HepG2 (cell line): Measurements from ENCODE around the gene PDE9A. TPM values are rescaled to one million over a fixed set of nuclear protein-coding genes. Genes with fewer than 3 reads are reported as not detected.
A peak's percentile ranks its signal among the peaks of the same experiment; 100 is the strongest.

ENCODE experiments used
- AHR ChIP-seq: IDR thresholded peaks from 2 replicates; pipeline ENCODE4 v1.6.1; 2018; ENCODE audit warnings: missing genetic modification reagents, missing compliant biosample characterization
- CEBPB ChIP-seq: IDR thresholded peaks from 2 replicates; pipeline ENCODE4 v1.6.1; 2011; ENCODE audit warnings: low read depth, low read length, improper control_type of control experiment, borderline replicate concordance
- EP300 ChIP-seq, 3 experiments: sonication (generic) in 1 of 3; formaldehyde crosslinking in 1 of 3; IDR thresholded peaks; 2 replicates each; pipeline versions ENCODE4 v1.5.1 to v1.6.1; 2011 to 2020; ENCODE audit warnings: low read depth in 2 of 3, low read length in 2 of 3, borderline replicate concordance in 1 of 3, improper control_type of control experiment in 1 of 3, mild to moderate bottlenecking in 1 of 3, missing genetic modification reagents in 1 of 3, moderate library complexity in 1 of 3
- GLI4 ChIP-seq: sonication (generic); formaldehyde crosslinking; IDR thresholded peaks from 2 replicates; pipeline ENCODE4 v1.5.1; 2020; ENCODE audit warnings: missing genetic modification reagents, mild to moderate bottlenecking, moderate library complexity, borderline replicate concordance
- HDAC6 ChIP-seq: fragments of 200-600 bp; sonication (generic); IDR thresholded peaks from 2 replicates; pipeline ENCODE4 v1.7.0; 2017; ENCODE audit warnings: mild to moderate bottlenecking, antibody characterized with exemption, low read length, low read depth
- HNRNPH1 ChIP-seq: fragments of 200-400 bp; formaldehyde crosslinking; optimal IDR thresholded peaks from 2 replicates; pipeline ENCODE3; 2017; ENCODE audit warnings: mild to moderate bottlenecking, low read depth, low read length
- KDM5B ChIP-seq: sonication (generic); formaldehyde crosslinking; IDR thresholded peaks from 2 replicates; pipeline ENCODE4 v1.4.0; 2020; ENCODE audit warnings: missing genetic modification reagents, mild to moderate bottlenecking, borderline replicate concordance
- MAFG ChIP-seq: sonication (generic); formaldehyde crosslinking; IDR thresholded peaks from 2 replicates; pipeline ENCODE4 v1.5.1; 2020; ENCODE audit warnings: mild to moderate bottlenecking, missing genetic modification reagents
- MTA1 ChIP-seq: sonication (generic); formaldehyde crosslinking; IDR thresholded peaks from 2 replicates; pipeline ENCODE4 v1.4.0; 2020; ENCODE audit warnings: missing genetic modification reagents, mild to moderate bottlenecking, borderline replicate concordance
- NKX3-1 ChIP-seq: sonication (generic); formaldehyde crosslinking; IDR thresholded peaks from 2 replicates; pipeline ENCODE4 v1.5.0; 2020; ENCODE audit warnings: missing genetic modification reagents
- RARG ChIP-seq: sonication (generic); formaldehyde crosslinking; IDR thresholded peaks from 2 replicates; pipeline ENCODE4 v1.4.0; 2020; ENCODE audit warnings: low read depth, mild to moderate bottlenecking, missing genetic modification reagents
- TAF1 ChIP-seq: sonication (generic); formaldehyde crosslinking; IDR thresholded peaks from 2 replicates; pipeline ENCODE4 v1.4.0; 2020; ENCODE audit warnings: missing genetic modification reagents
- ZEB1 ChIP-seq: IDR thresholded peaks from 2 replicates; pipeline ENCODE4 v1.6.1; 2012; ENCODE audit warnings: mild to moderate bottlenecking, low read depth, inconsistent platforms; ENCODE audit not compliant: insufficient replicate concordance
- ZIK1 ChIP-seq: sonication (generic); formaldehyde crosslinking; IDR thresholded peaks from 2 replicates; pipeline ENCODE4 v1.5.0; 2020; ENCODE audit warnings: mild to moderate bottlenecking, low read depth, missing genetic modification reagents, borderline replicate concordance
- ZNF333 ChIP-seq: sonication (generic); formaldehyde crosslinking; IDR thresholded peaks from 2 replicates; pipeline ENCODE4 v1.4.0; 2020; ENCODE audit warnings: mild to moderate bottlenecking, missing genetic modification reagents, borderline replicate concordance
- ZNF432 ChIP-seq: sonication (generic); formaldehyde crosslinking; IDR thresholded peaks from 2 replicates; pipeline ENCODE4 v1.5.0; 2020; ENCODE audit warnings: missing genetic modification reagents, mild to moderate bottlenecking, borderline replicate concordance
- ZNF670 ChIP-seq: sonication (generic); formaldehyde crosslinking; IDR thresholded peaks from 2 replicates; pipeline ENCODE4 v1.8.0; 2022; ENCODE audit warnings: mild to moderate bottlenecking, missing genetic modification reagents, borderline replicate concordance
- polyA plus RNA-seq, 8 experiments: library from polyadenylated mRNA; depleted of rRNA in 3 of 8; stranded (reverse) in 7 of 8; unstranded in 1 of 8; fragments of >200 nt; fragmentation: Illumina TruSeq in 4 of 8; extraction: Trizol in 4 of 8; gene quantifications; 2 replicates each; pipeline versions ENCODE4 v1.2.1 to v1.2.3, GENCODE V29; 2011 to 2016; ENCODE audit warnings: low read depth in 4 of 8, missing spikeins in 1 of 8, mixed read lengths in 1 of 8; ENCODE audit not compliant: insufficient read depth in 1 of 8
- total RNA-seq, 5 experiments: library from RNA; depleted of rRNA; stranded (reverse); fragments of >200 nt; fragmentation: Illumina TruSeq; extraction: Trizol; gene quantifications; 2 replicates each; pipeline ENCODE4 v1.2.3, GENCODE V29; 2016; ENCODE audit warnings: low read depth in 1 of 5
- TF ChIP-seq, protein P1 (sequence below): sonication (generic); formaldehyde crosslinking; IDR thresholded peaks from 2 replicates; pipeline ENCODE4 v1.5.1; 2020; ENCODE audit warnings: missing genetic modification reagents, mild to moderate bottlenecking, borderline replicate concordance
- TF ChIP-seq, protein P2 (sequence below): sonication (generic); formaldehyde crosslinking; IDR thresholded peaks from 2 replicates; pipeline ENCODE4 v1.4.0; 2020; ENCODE audit warnings: missing genetic modification reagents, mild to moderate bottlenecking, borderline replicate concordance
- TF ChIP-seq, protein P3 (sequence below): sonication (generic); formaldehyde crosslinking; IDR thresholded peaks from 2 replicates; pipeline ENCODE4 v1.5.0; 2020; ENCODE audit warnings: mild to moderate bottlenecking, missing genetic modification reagents
- TF ChIP-seq, protein P4 (sequence below): sonication (generic); formaldehyde crosslinking; IDR thresholded peaks from 2 replicates; pipeline ENCODE4 v1.8.0; 2022; ENCODE audit warnings: missing genetic modification reagents, mild to moderate bottlenecking, inconsistent platforms, borderline replicate concordance

The PDE9A gene
- total and polyA plus RNA-seq, 2 of the 13 experiments (the other 11 are each of a cell fraction or from before 2014, with no cell fraction given), result 4.6 to 19.7 TPM

DNA sequence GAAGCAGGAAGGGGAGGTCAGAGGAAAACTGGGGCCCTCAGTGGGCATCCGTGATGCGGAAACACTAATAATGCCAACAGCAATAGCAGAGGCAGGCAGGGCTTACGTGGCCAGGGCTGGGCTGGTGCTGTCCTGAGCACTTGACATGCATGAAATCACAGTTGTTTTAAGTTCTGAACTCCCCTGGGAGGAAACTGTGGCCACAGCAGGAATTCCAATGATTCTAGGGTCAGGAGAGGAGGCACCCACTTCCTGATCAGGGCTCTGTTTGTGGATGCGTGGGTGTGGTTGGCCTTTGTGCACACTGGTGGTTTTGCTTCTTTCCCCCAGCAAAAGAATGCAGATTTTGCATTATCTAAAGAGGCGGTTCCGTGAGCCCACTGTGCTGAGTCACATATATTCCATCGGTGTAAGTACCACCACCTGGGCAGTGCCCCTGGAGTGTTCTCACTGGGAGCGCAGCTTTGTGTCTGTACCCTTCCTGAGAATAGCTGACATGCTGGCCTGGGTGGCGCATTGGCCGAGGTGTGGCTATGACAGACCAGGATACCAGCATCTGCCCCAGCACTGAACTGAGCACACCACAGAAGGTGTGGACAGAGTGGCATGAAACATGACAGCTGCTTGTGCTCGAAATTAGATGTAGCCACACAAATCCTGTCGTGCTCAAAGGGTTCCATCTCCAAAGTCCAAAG is 71.0 kb downstream of the PDE9A start (continued):
- TF ChIP-seq RARG (no peak), AHR (CRISPR knock-in tag) (no peak), NKX3-1 (CRISPR knock-in tag) (no peak), HDAC6 (no peak), KDM5B (CRISPR knock-in tag) (no peak), TAF1 (CRISPR knock-in tag) (no peak), MTA1 (CRISPR knock-in tag) (0 out of 2 replicates have a peak, but pooled peaks have one; percentile 13), CEBPB (no peak), ZNF432 (CRISPR knock-in tag) (no peak), HNRNPH1 (no peak), ZNF670 (CRISPR knock-in tag) (no peak), GLI4 (CRISPR knock-in tag) (no peak), MAFG (CRISPR knock-in tag) (0 out of 2 replicates have a peak, but pooled peaks have one; percentile 20), EP300 (IDR thresholded peaks at IDR 0.05; ENCODE audit: low read depth in 2 of 2, low read length in 2 of 2) (peak in 1 of 2 experiments; percentile 65; a peak in 2 of 4 replicates), EP300 (CRISPR knock-in tag; IDR thresholded peaks at IDR 0.05; ENCODE audit: borderline replicate concordance) (peak; percentile 54; the same call in 1 of the 2 replicates), ZIK1 (CRISPR knock-in tag) (no peak), ZNF333 (CRISPR knock-in tag) (no peak), ZEB1 (no peak)
- TF ChIP-seq, protein P1, sequence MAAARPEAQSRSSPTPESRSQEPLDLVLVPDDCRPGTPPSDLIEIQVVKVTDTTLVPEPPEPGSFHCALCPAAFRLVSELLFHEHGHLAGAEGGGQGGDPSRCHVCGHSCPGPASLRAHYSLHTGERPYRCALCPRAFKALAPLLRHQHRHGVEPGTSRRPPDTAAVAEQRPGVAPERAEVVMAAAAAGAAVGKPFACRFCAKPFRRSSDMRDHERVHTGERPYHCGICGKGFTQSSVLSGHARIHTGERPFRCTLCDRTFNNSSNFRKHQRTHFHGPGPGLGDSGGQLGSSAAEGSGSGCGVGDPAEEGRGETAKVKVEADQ, result no peak
- TF ChIP-seq, protein P2, sequence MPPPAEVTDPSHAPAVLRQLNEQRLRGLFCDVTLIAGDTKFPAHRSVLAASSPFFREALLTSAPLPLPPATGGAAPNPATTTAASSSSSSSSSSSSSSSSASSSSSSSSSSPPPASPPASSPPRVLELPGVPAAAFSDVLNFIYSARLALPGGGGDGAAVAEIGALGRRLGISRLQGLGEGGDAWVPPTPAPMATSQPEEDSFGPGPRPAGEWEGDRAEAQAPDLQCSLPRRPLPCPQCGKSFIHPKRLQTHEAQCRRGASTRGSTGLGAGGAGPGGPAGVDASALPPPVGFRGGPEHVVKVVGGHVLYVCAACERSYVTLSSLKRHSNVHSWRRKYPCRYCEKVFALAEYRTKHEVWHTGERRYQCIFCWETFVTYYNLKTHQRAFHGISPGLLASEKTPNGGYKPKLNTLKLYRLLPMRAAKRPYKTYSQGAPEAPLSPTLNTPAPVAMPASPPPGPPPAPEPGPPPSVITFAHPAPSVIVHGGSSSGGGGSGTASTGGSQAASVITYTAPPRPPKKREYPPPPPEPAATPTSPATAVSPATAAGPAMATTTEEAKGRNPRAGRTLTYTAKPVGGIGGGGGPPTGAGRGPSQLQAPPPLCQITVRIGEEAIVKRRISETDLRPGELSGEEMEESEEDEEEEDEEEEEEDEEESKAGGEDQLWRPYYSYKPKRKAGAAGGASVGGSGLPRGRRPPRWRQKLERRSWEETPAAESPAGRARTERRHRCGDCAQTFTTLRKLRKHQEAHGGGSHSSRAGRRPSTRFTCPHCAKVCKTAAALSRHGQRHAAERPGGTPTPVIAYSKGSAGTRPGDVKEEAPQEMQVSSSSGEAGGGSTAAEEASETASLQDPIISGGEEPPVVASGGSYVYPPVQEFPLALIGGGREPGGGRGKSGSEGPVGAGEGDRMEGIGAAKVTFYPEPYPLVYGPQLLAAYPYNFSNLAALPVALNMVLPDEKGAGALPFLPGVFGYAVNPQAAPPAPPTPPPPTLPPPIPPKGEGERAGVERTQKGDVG (CRISPR knock-in tag), result no peak; the same call in 1 of the 2 replicates
- TF ChIP-seq, protein P3, sequence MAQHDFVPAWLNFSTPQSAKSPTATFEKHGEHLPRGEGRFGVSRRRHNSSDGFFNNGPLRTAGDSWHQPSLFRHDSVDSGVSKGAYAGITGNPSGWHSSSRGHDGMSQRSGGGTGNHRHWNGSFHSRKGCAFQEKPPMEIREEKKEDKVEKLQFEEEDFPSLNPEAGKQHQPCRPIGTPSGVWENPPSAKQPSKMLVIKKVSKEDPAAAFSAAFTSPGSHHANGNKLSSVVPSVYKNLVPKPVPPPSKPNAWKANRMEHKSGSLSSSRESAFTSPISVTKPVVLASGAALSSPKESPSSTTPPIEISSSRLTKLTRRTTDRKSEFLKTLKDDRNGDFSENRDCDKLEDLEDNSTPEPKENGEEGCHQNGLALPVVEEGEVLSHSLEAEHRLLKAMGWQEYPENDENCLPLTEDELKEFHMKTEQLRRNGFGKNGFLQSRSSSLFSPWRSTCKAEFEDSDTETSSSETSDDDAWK (CRISPR knock-in tag), result no peak
- TF ChIP-seq, protein P4, sequence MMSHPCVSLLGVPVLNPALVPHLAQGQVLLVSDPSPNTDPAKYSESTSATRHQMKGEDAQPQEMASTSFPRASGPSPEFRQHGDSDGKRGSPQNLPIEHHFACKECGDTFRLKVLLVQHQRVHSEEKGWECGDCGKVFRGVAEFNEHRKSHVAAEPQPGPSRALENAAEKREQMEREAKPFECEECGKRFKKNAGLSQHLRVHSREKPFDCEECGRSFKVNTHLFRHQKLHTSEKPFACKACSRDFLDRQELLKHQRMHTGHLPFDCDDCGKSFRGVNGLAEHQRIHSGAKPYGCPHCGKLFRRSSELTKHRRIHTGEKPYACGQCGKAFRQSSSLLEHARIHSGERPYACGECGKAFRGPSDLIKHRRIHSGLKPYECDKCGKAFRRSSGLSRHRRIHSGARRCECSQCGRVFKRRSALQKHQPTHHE (CRISPR knock-in tag), result no peak
